GM13976 (cell line): Measurements from ENCODE around the gene FFAR1.
"Not testable (repeated sequence)": the region's sequence is repeated elsewhere in the genome, so short reads cannot be mapped to it uniquely, and the experiment has no call there.

Experiments
- DNase-seq: peaks from one replicate; pipeline ENCODE4 v3.0.0; 2012; ENCODE audit warnings: low spot score
- in situ Hi-C: fragments of 300-500 bp; cut with MboI; formaldehyde crosslinking; loops from one replicate; pipeline ENCODE4 v1.12.0; 2022; ENCODE audit warnings: low sequenced_read_pairs, mixed read lengths, inconsistent platforms; ENCODE audit not compliant: unreplicated experiment
- TF ChIP-seq, protein P1 (sequence below): IDR thresholded peaks from 2 replicates; pipeline ENCODE4 v1.5.1; 2012; ENCODE audit warnings: borderline replicate concordance, mild to moderate bottlenecking; ENCODE audit not compliant: insufficient read depth; ENCODE audit errors: extremely low read depth, missing control alignments, control extremely low read depth

FFAR1 gene

DNA sequence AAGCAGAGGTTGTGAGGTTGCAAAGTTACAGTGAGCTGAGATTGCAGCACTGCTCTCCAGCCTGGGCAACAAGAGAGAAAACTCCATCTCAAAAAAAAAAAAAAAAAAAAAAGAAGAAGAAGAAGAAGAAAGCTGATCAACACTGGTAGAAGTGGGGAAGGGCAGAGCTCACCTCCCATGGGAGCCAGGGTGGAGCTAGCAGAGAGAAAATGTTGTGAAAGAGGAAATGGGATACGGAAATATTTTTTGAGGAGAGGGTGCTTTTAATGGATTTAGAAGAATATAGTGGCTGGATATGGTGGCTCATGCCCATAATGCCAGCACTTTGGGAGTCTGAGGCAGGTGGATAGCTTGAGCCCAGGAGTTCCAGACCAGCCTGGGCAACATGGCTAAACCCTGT lies 30.0 kb downstream of the FFAR1 start:
- in situ Hi-C loops, result no loop called here
- no peak for DNase-seq
- TF ChIP-seq, protein P1, sequence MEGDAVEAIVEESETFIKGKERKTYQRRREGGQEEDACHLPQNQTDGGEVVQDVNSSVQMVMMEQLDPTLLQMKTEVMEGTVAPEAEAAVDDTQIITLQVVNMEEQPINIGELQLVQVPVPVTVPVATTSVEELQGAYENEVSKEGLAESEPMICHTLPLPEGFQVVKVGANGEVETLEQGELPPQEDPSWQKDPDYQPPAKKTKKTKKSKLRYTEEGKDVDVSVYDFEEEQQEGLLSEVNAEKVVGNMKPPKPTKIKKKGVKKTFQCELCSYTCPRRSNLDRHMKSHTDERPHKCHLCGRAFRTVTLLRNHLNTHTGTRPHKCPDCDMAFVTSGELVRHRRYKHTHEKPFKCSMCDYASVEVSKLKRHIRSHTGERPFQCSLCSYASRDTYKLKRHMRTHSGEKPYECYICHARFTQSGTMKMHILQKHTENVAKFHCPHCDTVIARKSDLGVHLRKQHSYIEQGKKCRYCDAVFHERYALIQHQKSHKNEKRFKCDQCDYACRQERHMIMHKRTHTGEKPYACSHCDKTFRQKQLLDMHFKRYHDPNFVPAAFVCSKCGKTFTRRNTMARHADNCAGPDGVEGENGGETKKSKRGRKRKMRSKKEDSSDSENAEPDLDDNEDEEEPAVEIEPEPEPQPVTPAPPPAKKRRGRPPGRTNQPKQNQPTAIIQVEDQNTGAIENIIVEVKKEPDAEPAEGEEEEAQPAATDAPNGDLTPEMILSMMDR, result no peak

DNA sequence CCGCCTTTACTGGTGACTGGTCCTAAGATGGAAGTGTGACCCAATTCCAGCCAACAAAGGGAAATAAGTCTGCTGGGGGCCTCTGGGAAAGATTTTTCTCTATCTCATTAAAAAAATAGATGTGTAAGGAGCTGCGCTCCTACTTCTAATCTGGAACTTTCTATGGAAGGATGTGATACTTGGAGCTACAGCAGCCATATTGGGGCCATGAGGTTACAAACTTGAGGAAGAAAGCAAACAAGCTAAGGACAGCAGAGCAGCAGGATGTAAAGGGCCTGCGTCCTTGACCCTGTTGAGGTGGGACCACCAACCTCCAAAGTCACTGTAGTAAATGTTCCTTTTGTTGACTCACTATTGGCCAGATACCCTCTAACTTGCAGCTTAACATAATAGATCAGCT lies 30.7 kb downstream of the FFAR1 start:
- DNase-seq, result no peak
- in situ Hi-C loops, result no loop called here
- TF ChIP-seq, protein P1, result no peak

DNA sequence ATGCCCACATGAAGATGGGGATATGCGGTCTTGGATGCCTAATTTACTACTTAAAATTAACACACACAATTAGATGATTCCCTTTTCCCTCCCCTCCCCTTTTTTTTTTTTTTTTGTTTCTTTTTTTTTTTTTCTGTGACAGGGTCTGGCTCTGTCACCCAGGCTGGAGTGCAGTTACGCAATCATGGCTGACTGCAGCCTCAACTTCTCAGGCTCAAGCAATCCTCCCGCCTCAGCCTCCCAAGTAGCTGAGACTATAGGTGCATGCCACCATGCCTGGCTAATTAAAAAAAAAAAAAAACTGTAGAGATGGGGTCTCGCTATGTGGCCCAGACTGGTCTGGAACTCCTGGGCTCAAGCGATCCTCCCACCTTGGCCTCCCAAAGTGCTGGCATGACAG lies 31.8 kb downstream of the FFAR1 start:
- in situ Hi-C loops, DNase-seq: not testable (repeated sequence)

DNA sequence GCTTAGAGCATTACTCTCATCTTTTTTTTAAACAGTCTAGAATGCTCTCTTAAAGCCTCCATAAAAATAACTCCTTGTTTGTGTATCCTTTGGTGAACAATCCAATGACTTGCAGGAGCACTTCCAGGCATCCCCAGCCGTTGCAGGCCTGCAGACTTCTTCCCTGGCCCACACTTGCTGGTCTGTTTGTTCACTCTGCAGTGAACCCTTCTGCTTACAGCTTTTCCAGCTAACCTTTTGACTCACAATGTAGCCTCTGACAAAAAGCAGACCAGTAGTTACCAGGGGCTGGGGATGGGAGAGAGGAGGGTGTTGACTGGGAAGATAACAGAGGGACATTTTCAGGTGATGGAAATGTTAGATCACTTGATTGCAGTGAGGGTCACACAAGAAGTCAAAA lies 32.3 kb downstream of the FFAR1 start:
- DNase-seq, result no peak
- in situ Hi-C loops, result no loop called here
- TF ChIP-seq, protein P1, result no peak

DNA sequence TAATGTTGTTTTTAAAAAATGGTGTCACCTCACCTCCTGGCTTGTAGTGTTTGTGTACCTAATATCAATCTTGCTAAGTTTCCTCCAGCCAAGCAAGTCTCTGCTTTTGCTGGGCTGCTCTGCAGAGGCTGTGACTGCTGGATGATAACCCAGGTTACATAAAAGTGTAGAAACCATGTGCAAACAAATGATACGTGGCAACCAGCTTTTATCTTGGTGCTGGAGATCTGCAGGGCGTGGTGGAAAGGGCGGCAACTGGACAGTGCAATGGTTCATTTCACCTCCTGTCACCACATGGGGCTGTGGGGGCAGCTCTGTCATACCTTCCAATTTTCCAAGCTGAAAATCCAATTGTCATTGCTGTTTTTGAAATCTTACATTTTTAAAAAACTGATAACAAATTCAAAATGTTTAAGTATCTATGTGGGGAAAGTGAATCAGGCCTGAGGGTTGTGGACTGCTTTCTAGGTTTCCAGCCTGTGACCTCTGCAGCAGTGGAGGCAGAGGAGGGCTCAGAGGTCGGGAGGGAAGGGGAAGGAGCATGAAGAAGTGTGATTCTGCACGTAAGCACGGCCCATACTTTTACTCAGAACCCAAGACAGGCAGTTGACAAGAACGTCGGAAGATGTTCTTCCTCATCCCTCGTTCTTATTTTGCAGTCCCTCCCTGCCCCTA lies 32.9 kb downstream of the FFAR1 start:
- in situ Hi-C loops, result no loop called here
- DNase-seq, result no peak

DNA sequence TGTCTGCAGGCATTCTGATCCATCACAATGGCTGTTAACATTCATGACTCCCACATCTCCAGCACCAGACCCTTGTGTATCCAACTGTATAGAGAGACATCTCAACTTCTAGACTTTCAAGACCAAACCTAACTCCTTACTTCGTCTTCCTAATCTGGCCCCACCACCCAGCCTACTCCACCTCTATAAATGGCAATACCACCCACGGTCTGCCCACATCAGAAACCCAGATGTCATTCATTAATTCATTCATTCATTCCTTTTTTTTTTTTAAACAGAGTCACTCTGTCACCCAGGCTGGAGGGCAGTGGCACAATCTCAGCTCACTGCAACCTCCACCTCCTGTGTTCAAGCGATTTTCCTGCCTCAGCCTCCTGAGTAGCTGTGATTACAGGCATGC lies 33.6 kb downstream of the FFAR1 start:
- no peak for DNase-seq
- TF ChIP-seq, protein P1, result no peak
- in situ Hi-C loops, result no loop called here

More for the DNA sequence above, 32.9 kb downstream of the FFAR1 start:
- TF ChIP-seq, protein P1, result no peak

DNA sequence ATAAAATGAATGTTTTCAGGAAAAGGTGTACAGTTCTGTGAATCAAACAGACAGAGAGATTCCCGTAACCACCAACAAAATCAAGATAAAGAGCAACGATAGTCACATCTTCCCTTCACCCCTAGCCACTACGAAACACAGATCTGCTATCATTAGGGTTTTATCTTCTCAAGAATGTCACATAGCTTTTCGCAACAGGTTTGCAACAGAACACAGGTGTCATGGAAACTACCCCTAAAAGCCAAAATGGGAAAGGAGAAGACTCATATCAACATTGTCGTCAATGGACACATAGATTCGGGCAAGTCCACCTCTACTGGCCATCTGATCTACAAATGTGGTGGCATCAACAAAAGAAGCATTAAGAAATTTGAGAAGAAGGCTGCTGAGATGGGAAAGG lies 34.2 kb downstream of the FFAR1 start:
- in situ Hi-C loops, result no loop called here
- TF ChIP-seq, protein P1, result no peak
- no peak for DNase-seq
